Transverse colon (tissue), 4 donors: Measurements from ENCODE around the gene SLC35E4. TPM values are rescaled to one million over a fixed set of nuclear protein-coding genes. Genes with fewer than 3 reads are reported as not detected.

Source experiments
- DNase-seq: peaks from one replicate; pipeline ENCODE4 v3.0.0-alpha.2; 2019
- H3K27ac ChIP-seq, 4 donors: fragments of 200-600 bp; sonication (generic); 2 replicates each; pipeline ENCODE4 v1.5.1; 2016 to 2018; ENCODE audit warnings: inconsistent platforms in 4 of 4
- H3K27me3 ChIP-seq: fragments of 200-600 bp; sonication (generic); 2 replicates; pipeline ENCODE4 v1.5.1; 2017; ENCODE audit warnings: inconsistent platforms
- H3K36me3 ChIP-seq, 4 donors: fragments of 200-600 bp; sonication (generic); 2 replicates each; pipeline ENCODE4 v1.5.1; 2017 to 2019; ENCODE audit warnings: inconsistent platforms in 4 of 4
- H3K4me1 ChIP-seq, 4 donors: fragments of 200-600 bp; sonication (generic); 2 replicates each; pipeline ENCODE4 v1.5.1; 2017 to 2020; ENCODE audit warnings: inconsistent platforms in 4 of 4
- H3K4me3 ChIP-seq, 4 donors: fragments of 200-600 bp; sonication (generic); 1 replicate in 1 of 4; 2 replicates in 3 of 4; pipeline versions ENCODE4 v1.5.1 to v1.6.1; 2017 to 2019; ENCODE audit warnings: inconsistent platforms in 4 of 4
- H3K9me3 ChIP-seq, 2 donors: fragments of 200-600 bp; sonication (generic); 2 replicates each; pipeline ENCODE4 v1.5.1; 2017 to 2019; ENCODE audit warnings: inconsistent platforms in 2 of 2
- CTCF ChIP-seq, 5 experiments: fragments of 200-600 bp in 3 of 5; fragments of 450-650 bp in 2 of 5; sonication (generic) in 3 of 5; IDR thresholded peaks; 1 replicate in 2 of 5; 2 replicates in 3 of 5; pipeline ENCODE4 v1.5.1; 2016 to 2017; ENCODE audit warnings: antibody characterized with exemption in 5 of 5, inconsistent platforms in 3 of 5, mild to moderate bottlenecking in 2 of 5, moderate library complexity in 1 of 5
- EP300 ChIP-seq: sonication (generic); formaldehyde crosslinking; IDR thresholded peaks from one replicate; pipeline ENCODE4 v1.6.1; 2017; ENCODE audit warnings: antibody characterized with exemption, low read depth
- POLR2A ChIP-seq: fragments of 450-650 bp; IDR thresholded peaks from one replicate; pipeline ENCODE4 v1.6.1; 2016; ENCODE audit warnings: antibody characterized with exemption, mild to moderate bottlenecking, moderate library complexity
- POLR2AphosphoS5 ChIP-seq, 3 donors: sonication (generic); formaldehyde crosslinking; IDR thresholded peaks; one replicate each; pipeline ENCODE4 v1.6.1; 2016; ENCODE audit warnings: antibody characterized with exemption in 3 of 3
- WGBS, 2 donors: methylation state at CpG; one replicate each; pipeline ENCODE4 v1.1.5; 2018; ENCODE audit warnings: low coverage in 1 of 2; 5-methylcytosine and 5-hydroxymethylcytosine counted together
- in situ Hi-C, 4 donors: fragments of 200-750 bp; cut with MboI; loops; one replicate each; pipeline versions ENCODE4 v1.15.0 to v1.15.1; 2017; ENCODE audit warnings: low sequenced_read_pairs in 3 of 4, low pct_ligation_motif_present in 1 of 4, low pct_unique_long_range_greater_than_20kb in 1 of 4
- intact Hi-C: fragments of 100-400 bp; cut with DNase I; formaldehyde crosslinking; loops from one replicate; pipeline ENCODE4 v1.15.1; 2023; ENCODE audit warnings: low total_unique reads
- total RNA-seq, 4 donors: library from RNA; depleted of rRNA; stranded (reverse); fragments of >200 nt; gene quantifications; one replicate each; pipeline ENCODE4 v1.1.0, GENCODE V29; 2016

The SLC35E4 gene
- total RNA-seq, 4 donors from 2014 or later: 6.4 to 21.3 (median 15.7) TPM

- no peak for DNase-seq
- no peaks in the 10 kb centered on the region for H3K9me3 ChIP-seq
- TF ChIP-seq POLR2A (no peak), CTCF (IDR thresholded peaks at IDR 0.05) (no peak), POLR2AphosphoS5 (IDR thresholded peaks at IDR 0.05) (no peak), EP300 (no peak)
- in situ Hi-C loops: no loop called here
- intact Hi-C loops: no loop called here
- no peak overlapping the region for H3K4me3 ChIP-seq
- H3K4me1 ChIP-seq: peaks cover 0 to 23% (median 11%) of the 10 kb centered on the region in 4 donors
- no peaks in the 10 kb centered on the region for H3K27me3 ChIP-seq
- WGBS, 2 donors: 88% methylated on average over 3 of the region's 3 CpGs; no CpG with 5 or more reads in 1 of the 2 donors
- no peaks in the 10 kb centered on the region for H3K36me3 ChIP-seq
- no peak overlapping the region for H3K27ac ChIP-seq
These were observed 36.6 kb upstream of the SLC35E4 start for GRCh38 chr22:30598986-30599385.

- no peak overlapping the region for H3K4me3 ChIP-seq
- H3K4me1 ChIP-seq: peaks cover 6 to 42% (median 18%) of the 10 kb centered on the region in 4 donors
- H3K27ac ChIP-seq: no peak overlapping the region
- H3K9me3 ChIP-seq: no peaks in the 10 kb centered on the region
- no peak for DNase-seq
- no peaks in the 10 kb centered on the region for H3K36me3 ChIP-seq
- intact Hi-C loops (no loop called here), in situ Hi-C loops (no loop called here)
- H3K27me3 ChIP-seq: no peaks in the 10 kb centered on the region
- 36 to 52% methylated on average over 3 of the region's 3 CpGs for WGBS, 2 donors
- TF ChIP-seq CTCF (IDR thresholded peaks at IDR 0.05): no peak
- no peak for TF ChIP-seq POLR2AphosphoS5 (IDR thresholded peaks at IDR 0.05)
- TF ChIP-seq EP300: no peak
- no peak for TF ChIP-seq POLR2A
These were observed 34.7 kb upstream of the SLC35E4 start for GRCh38 chr22:30600921-30601320.

- Histone ChIP-seq H3K9me3 (no peaks in the 10 kb centered on the region), H3K4me1 (peaks cover 10 to 47% (median 23%) of the 10 kb centered on the region in 4 donors), H3K4me3 (no peak overlapping the region), H3K27ac (peak overlapping the region in 3 of 4 donors; percentile 28 to 39 (median 32)), H3K36me3 (no peaks in the 10 kb centered on the region), H3K27me3 (no peaks in the 10 kb centered on the region)
- in situ Hi-C loops (no loop called here), intact Hi-C loops (no loop called here)
- 42 to 54% methylated on average over 4 to 5 of the region's 5 CpGs for WGBS, 2 donors
- peak; percentile 27 for DNase-seq
- TF ChIP-seq POLR2AphosphoS5 (IDR thresholded peaks at IDR 0.05) (no peak), EP300 (no peak), POLR2A (no peak), CTCF (IDR thresholded peaks at IDR 0.05) (no peak)
These were observed 34.1 kb upstream of the SLC35E4 start for GRCh38 chr22:30601464-30601863.

- DNase-seq: no peak
- Histone ChIP-seq H3K27me3 (no peaks in the 10 kb centered on the region), H3K36me3 (no peaks in the 10 kb centered on the region), H3K9me3 (no peaks in the 10 kb centered on the region), H3K4me3 (no peak overlapping the region), H3K4me1 (peaks cover 10 to 48% (median 24%) of the 10 kb centered on the region in 4 donors), H3K27ac (peak overlapping the region in 3 of 4 donors; percentile 28 to 39 (median 32))
- in situ Hi-C loops: no loop called here
- intact Hi-C loops: no loop called here
- 30 to 49% methylated on average over 3 of the region's 3 CpGs for WGBS, 2 donors
- TF ChIP-seq CTCF (IDR thresholded peaks at IDR 0.05) (peak in 4 of 5 experiments; percentile 39 to 57 (median 48)), POLR2A (no peak), EP300 (no peak)
These were observed 33.5 kb upstream of the SLC35E4 start for GRCh38 chr22:30602049-30602448.
